C1 segment of cervical spinal cord (tissue), 14 donors: ENCODE results near the gene ABHD17C.
A peak's percentile ranks its signal among the peaks of the same experiment; 100 is the strongest.

Source experiments
- DNase-seq, 14 donors: peaks; one replicate each; lab custom pipeline; 2025; lab: John Stamatoyannopoulos, UW

ABHD17C gene

DNA sequence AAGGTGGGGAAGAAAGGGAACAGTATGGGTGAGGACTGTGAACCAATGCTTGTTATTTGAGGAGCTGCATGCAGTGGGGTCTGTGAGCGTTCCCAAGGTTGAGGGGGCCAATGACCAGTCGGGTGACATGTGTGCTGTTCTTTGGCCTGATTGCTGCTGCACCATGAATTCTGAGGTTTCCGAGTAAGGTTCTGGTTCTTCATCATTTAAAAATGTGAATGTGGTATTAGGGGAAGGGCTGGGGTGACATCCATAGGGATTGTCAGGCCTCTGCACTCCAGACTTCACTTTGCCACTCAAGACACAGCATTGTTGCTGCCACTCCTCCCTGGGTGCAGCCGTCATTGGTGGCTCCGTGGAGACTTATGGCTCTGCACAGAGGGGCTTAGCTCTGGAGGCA lies 32.5 kb downstream of the ABHD17C start:
- DNase-seq, result no peak

DNA sequence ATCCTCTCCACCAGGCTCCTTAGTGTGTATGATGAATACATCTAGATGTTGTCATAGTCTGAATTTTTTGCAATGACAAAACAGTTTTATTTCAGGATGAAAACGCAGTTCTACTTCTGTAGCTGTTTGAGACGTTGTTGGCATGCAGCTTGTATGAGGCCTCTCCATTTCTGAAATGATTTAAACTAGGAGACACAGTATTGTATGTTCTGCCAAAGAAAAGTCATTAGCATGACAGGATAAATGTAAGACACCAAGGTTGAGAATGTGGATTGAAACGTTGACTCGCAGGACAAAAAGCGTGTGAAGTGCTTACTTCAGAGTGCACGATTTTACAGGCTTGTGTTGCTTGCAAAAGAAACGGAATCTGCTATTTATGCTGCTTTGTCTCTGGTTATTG lies 35.3 kb downstream of the ABHD17C start:
- DNase-seq, result no peak

DNA sequence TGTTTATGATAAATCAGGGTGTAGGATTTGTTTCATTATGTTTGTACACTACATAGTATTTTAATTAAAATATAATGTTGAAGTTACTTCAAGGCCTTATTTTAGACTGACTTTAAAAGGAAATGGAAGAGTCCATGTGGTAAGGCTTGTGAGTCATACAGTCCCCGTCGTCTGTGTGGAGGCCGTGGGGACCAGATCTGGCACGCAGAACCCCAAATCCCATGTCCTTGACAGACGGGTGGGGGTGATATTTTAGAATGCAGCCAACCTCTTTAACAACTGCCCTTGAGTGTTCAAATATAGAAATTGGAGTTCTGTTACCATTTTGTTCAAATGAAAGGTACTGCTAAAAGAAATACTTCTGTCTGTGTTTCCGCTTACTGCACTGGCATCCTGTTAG lies 35.8 kb downstream of the ABHD17C start:
- no peak for DNase-seq

DNA sequence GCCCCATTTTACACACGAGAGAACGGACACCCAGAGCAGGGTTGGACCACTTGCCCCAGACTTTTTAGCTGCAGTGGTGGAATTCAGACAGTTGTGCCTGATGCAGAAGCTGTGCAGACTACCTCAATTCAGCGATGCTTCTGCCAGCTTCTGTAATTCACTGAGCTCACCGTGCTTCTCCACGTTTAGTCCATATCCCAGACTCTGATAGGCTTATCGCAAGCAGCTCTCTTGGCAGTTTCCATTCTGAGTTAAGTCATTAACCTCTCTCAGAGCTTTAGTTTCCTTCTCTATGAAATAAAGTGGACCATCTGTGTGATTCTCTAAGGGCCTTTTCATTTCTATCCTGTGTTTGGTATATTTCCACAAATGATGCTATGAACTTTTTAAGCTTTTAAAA lies 37.1 kb downstream of the ABHD17C start:
- no peak for DNase-seq

DNA sequence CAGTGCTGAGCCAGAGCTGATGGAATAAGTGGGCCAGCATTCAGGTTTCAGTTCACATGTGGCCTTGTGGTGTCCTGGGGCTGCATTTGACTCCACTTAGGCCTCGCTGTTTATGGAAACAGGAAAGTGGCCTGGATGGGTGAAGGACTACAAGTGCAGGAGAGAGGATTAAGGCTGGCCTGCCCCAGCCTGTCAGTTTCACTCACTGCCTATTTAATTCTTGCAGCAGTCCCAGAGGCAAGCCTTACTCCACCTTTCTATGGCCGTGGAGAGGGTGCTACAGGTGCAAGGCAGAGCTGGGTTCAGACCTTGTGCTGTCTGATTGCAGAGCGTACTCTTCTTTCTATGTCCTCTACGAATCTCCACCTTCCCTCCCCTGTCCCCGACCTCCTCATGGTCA lies 37.7 kb downstream of the ABHD17C start:
- DNase-seq, result no peak

DNA sequence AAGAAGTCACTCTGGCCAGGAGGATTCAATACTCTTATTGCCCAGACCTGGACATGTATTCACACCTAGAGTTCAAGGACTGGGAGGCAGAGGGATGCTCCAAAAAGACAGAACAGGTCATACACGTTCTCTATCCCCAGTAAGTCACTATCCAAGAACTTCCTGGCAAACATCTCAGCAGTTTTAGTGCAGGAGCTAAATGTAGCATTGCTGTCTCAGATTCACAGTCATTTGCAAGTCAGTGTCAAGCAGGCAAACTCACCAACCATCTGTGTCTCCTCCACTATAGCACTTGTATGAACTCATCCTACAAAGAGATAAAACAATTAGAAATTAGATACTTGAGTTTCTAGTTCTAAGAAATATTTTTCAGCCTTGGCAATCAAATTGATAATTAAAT lies 38.4 kb downstream of the ABHD17C start:
- no peak for DNase-seq

DNA sequence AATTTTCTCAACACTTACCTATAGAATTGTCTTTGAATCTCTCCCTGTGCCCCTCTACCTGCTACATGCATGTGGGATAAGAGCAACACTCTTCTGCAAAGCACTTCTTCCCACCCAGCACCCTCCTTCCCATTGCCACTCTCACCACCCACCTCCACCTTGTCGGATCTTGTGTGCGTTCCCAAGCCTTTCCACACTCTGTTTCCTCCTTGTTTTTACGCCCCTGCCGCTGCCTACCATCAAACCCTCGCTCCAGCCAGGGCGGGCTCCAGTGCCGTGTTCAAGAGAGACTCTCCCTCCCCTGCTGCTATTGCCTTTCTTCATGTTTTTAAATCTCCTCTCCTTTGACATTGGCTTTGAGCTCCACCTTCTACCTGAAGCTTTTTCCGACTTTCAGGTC lies 40.2 kb downstream of the ABHD17C start:
- no peak for DNase-seq

DNA sequence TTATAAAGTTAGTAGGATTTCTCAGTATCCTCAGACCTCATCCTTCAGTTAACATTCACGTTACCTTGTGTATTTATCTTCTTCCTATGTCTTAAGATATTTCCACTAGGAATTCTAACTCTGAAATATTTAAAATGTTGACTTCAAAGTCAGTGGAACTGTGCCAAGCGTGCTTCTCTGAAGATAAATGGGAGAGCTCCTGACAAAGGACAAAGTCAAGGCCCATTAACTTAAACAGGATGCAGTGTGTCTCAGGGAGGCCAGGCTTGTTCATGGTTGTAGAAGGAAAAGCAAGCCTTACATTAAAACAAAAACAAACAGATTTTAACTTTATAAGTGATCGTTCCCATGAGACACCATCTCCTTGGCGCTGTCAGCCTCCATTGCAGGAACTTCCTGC lies 41.5 kb downstream of the ABHD17C start:
- no peak for DNase-seq

DNA sequence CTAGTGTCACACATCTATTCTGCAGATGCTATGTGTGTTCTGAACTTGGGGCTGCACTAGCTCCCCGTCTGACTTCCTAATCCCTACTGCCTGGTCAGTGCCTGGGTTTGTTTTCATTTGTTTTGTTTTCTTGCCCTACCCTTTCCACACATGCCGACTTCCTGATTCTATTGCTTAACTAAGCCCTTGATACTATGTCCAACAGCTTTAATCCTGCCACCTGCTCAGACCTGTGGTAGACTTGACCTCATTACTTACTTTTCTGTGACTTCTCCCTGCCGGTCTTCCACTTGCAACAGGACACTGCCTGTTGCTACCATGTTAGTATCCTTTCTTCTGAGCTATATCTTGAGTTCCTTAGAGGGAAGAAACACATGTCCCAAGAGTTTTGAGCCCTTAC lies 44.8 kb downstream of the ABHD17C start:
- DNase-seq, result no peak

DNA sequence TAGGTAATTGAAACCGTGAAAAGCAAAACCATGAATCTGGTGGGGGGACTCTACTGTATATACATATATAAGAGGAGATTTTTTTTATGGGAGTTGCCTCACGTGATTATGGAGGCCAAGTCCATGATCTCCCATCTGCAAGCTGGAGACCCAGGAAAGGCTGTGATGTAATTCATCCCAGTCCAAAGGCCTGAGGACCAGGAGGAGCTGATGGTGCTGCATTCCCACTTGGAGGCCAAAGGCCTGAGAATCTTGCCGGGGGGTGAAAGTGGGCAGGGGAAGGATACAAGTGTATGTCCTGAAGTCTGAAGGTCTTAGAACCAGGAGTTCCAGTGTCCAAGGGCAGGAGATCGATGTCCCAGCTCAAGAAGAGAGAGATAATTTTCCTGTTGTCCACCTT lies 47.0 kb downstream of the ABHD17C start:
- DNase-seq, result no peak

DNA sequence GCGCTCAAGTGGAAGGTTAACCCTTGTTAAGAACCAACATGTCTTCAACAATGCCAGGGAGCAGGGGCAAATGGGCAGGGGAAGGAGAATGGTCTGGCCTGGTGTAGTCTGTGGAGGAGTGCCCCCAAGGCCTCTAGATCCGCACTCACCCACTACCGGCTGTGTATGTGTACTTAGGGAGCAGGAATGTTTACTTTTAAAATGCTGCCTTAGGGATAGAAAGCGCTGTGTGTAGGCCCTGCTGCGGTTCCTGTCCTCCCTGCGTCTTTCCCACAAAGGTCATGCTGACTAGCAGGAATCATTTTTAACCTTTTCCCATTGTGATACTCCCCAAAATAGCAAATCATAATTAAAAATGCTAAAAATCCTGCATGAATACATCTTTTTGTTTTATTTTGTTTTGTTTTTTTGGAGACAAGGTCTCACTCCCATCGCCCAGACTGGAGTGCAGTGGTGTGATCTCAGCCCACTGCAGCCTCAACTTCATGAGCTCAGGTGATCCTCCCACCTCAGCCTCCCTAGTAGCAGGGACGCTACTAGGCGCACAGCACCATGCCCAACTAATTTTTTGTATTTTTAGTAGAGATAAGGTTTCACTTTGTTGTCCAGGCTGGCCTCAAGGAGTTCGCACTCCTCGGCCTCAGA lies 48.2 kb downstream of the ABHD17C start:
- no peak for DNase-seq

DNA sequence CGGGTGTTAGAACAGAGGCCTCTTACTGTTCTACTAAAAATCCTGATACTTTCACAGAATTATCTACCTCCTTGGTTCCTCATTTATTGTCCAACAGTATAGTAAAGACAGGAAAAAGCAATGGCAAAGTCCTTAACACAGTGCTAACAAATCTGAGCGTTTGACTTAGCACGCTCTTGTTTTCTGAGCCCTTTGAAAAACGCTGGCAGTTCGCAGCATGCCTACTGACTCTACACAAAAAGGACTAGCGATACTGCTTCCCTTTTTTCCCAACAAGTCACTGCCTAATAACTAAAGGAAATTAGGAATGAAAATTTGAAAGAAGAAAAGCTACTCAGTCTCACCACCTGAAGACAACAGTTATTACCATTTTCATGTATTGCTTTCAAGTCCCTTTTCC lies 49.3 kb downstream of the ABHD17C start:
- DNase-seq, result no peak

DNA sequence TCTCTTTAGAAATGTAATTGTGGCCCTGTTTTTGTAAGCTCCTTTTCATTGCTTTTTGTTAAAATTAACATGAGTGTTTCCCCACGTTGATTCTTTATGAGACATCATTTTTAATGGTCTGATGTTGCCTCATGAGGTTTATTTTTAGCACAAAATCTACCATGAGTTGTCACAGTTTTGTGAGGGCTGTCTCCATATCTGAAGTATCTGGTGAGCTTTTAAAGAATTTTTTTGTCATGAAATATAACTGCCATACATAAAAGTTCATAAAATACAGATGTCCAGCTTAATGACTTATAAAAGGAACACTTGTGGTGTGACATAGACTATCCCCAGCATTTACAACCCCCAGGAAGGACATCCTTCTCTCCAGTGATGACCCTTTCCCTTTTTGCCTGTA lies 49.7 kb downstream of the ABHD17C start:
- no peak for DNase-seq

DNA sequence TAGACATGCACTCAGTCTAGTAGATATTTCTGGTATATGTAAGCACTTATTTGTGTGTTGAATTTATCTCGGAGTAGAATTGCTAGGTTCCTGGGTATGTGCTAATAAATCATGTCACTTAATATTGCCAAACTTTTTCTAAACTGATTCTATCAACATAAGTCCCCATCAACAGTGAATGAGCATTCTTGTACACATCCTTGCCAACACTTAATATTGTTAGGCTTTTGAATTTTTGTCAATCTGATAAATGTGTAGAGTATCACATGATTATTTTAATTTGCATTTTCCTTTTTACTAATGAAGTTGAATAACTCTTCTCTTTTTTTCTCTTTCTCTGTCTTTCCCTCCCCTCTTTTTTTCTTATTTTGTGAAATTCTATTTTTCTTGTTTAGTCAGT lies 50.8 kb downstream of the ABHD17C start:
- no peak for DNase-seq

DNA sequence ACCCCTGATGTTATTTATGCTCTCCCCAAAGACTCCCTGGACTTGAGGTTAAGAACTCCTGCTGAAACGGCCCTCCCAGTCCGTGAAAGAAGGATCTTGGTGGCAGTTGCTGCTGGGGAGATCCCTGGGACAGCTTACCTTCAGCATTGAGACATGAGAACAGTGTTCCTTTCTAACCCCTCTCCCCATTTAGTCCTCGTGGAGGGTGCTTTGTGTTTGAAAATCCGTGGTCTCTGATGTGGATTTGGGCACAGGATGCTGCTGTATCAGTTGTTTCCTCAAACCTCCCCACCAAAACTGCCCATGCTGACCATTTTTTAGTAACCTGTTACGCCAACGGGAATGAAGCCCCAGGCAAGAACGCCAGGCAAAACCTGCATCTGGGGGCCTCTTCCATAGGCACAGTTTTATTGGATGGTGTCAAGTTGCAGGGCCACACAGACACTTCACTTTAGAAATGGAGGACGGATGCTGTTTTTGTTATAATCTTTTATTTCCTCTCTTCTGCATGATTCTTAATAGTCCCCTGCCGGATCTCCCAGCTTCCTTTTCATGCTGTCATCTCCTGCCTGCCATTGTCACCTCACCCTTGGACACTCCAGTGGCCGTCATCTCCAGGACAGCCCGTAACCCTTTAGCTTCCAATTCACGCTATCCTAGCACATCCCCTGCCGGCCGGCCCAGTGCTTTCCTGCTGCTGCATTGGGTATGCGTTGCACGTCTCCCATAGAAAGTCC lies 52.4 kb downstream of the ABHD17C start:
- no peak for DNase-seq

DNA sequence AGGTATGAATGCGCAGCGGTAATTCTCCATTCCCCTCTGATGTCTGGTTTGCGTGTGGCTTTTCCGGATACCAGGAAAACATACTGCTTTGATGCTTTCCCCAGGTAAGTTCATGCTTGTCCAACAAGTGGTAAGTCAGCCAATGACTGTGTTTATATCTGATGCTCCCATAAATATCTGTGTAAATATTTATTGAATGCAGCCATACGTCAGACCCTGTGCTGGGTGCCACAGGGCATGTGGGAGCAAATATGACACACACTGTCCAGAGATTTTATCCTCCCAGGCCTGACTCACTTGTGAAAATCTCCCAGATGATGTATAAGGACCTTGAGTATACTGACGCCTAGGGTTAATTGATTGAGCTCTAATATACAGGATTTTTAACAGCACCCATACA lies 54.5 kb downstream of the ABHD17C start:
- DNase-seq, result no peak

DNA sequence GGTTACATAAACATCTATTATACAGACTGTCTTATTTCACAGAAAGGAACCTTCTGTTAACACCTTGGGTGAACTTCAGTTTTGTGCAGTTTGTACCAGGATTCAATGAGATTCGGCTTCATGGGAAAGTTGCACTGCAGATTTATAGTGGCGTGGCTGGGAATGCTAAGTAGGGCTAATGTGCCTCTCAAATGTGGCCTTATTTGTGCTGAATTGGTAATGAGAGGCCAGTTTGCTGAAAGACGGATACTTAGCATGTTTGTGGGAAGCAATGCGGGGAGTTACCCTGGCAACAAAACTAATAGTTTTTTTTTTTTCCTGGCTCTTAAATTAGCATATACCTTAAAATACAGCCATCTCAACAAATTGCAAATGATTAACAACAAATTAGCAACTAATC lies 55.5 kb downstream of the ABHD17C start:
- peak in 1 of 14 donors; percentile 16 for DNase-seq

DNA sequence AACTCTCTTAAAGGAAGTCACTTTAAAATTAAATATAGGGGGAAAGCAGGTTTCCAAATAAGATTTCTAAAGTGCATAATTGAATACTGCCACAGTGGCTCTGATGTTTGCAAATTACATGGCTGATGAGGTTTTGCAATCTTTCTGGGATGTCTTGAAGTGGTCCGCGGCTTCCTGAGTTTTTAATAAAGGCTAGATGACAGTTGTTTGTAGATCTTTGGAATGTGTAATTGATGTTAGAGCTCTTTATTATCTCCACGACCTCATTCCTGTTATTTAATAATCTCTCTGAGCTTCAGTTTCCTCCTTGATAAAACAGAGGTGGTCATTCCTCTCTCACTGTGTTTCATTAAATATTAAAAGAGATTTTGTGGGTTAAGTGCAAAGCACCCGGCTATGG lies 57.1 kb downstream of the ABHD17C start:
- no peak for DNase-seq

DNA sequence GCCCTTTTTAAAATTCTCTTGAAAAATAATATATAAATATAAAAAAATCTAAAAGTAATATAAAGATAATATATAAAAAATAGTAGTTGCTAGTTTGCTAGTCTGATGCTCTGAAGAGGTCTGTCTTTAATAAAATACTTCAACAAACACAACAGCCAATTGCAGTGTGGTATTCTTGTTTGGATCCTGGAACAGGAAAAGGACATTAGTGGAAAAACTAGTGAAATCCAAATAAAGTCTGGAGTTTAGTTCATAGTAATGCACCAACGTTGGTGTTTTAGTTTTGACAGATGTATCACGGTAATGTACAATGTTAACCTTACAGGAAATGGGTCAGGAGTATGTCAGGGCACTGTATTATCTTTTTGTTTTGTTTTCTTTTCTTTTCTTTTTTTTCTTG lies 58.1 kb downstream of the ABHD17C start:
- DNase-seq, result no peak

DNA sequence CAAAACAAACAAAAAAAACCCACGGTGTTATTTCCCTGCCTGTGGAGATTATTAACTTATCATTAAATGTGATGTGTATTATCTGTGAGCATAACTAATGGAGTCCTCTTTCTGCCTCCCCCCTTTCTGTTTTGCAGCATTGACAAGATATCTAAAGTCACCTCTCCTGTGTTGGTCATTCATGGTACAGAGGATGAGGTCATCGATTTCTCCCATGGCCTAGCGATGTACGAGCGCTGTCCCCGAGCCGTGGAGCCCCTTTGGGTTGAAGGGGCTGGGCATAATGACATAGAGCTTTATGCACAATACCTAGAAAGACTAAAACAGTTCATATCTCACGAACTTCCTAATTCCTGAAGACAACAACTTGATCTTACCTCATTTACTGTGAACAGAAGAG lies 58.9 kb downstream of the ABHD17C start:
- no peak for DNase-seq

DNA sequence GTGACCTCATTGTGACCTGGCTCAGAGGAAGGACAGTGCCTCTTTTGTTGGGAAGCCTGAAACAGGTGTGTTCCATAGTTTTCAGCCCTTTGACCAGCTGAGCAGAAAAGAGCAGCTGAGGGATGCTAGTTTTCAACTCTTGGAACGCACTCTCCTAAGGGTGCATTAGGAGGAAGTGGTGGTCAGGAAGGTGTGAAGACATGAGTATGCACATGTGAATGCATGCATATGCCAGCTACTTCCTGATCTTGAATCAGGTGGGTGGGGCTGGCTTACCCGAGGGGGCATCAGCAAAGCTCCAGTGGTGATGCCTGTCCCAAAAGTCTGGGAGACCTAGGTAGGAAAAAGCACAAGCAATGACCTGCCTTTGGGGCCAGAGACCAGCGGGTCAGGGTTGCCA lies 60.8 kb downstream of the ABHD17C start:
- no peak for DNase-seq

DNA sequence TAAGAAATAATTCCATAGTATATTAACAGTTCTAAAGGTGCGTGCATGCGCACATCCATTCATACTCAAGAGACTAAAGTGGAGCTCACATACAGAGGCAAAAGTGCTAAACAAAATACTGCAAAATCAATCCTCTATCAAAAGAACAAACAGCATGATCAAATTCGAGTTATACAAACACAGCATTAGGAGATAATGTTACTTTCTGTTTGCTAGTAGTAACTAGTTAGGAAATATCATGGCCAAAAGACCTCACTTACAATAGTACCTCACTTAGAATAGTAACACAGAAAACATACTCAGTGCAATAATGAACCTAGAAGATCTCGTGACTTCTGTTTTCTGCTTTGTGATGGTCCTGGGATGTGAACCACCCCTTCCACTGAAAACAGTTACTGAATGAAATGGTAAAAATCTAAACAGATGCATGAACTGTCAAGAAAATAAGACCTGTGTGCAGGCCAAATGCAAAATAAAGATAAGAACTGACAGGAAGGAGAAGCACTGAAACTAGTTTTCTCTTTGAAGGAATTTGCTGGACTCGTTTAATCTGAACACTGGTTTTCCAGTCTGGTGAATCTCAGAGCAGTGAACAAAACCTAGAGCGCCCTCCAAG lies 63.1 kb downstream of the ABHD17C start:
- no peak for DNase-seq

DNA sequence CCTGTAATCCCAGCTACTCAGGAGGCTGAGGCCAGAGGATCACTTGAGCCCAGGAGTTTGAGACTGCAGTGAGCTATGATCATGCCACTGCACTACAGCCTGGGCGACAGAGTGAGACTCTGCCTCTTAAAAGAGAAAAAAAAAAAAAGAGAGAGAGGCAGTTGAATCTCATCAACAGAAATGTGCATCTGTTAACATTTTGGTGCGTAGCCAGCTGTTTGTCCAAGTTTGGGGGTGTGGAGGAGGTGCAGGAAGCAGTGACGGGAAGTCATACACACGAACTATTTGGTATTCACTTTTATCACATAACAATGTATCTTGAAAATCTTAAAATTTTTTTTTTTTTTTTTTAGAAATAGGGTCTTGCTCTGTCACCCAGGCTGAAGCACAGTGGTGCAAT lies 65.8 kb downstream of the ABHD17C start:
- no peak for DNase-seq
